Coronary artery (tissue), 2 donors: ENCODE data around the gene EXOC3L2.

ENCODE experiments used
- DNase-seq: peaks from one replicate; pipeline ENCODE4 v3.0.0-alpha.2; 2017; ENCODE audit warnings: low spot score
- H3K27ac ChIP-seq, 2 donors: fragments of 200-600 bp; sonication (generic); one replicate each; pipeline ENCODE4 v1.5.1; 2016 to 2019
- H3K4me3 ChIP-seq: fragments of 200-600 bp; sonication (generic); 2 replicates; pipeline ENCODE4 v1.5.1; 2016; ENCODE audit warnings: mild to moderate bottlenecking, moderate library complexity
- TF ChIP-seq, protein P1 (sequence below): fragments of 200-600 bp; sonication (generic); IDR thresholded peaks from one replicate; pipeline ENCODE4 v1.5.1; 2019; ENCODE audit warnings: antibody characterized with exemption

Gene EXOC3L2

DNA sequence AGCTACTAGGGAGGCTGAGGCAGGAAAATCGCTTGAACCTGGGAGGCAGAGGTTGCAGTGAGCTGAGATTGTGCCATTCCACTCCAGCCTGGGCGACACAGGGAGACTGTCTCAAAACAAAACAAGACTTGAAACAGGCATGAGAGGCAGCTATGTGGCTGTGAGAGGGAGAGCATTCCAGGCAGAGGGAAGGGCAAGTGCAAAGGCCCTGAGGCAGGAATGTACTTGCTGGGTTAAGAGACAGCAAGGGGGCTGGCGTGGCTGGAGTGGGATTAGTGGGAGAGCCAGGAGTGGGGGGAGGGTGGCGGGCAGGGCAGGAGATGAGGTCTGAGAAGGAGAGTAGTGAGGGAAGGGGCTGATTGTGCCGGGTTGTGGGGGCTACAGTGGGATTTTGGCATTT lies 21.3 kb downstream of the EXOC3L2 start:
- DNase-seq: no peak
- TF ChIP-seq, protein P1, sequence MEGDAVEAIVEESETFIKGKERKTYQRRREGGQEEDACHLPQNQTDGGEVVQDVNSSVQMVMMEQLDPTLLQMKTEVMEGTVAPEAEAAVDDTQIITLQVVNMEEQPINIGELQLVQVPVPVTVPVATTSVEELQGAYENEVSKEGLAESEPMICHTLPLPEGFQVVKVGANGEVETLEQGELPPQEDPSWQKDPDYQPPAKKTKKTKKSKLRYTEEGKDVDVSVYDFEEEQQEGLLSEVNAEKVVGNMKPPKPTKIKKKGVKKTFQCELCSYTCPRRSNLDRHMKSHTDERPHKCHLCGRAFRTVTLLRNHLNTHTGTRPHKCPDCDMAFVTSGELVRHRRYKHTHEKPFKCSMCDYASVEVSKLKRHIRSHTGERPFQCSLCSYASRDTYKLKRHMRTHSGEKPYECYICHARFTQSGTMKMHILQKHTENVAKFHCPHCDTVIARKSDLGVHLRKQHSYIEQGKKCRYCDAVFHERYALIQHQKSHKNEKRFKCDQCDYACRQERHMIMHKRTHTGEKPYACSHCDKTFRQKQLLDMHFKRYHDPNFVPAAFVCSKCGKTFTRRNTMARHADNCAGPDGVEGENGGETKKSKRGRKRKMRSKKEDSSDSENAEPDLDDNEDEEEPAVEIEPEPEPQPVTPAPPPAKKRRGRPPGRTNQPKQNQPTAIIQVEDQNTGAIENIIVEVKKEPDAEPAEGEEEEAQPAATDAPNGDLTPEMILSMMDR: no peak

DNA sequence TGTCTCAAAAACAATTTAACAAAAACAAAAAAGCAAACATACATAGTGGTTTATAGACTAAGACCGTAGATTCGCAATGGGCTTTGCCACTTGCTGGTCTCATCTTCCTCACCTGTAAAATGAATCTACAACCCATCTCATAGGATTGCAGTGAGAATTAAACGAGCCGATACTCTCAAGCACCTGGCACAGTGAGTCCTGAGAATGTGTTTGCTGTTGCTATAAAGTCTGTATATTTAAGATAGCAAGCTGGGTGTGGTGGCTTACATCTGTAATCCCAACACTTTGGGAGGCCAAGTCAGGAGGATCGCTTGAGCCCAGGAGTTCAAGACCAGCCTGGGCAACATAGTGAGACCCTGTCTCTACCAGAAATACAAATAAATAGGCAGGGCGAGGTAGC lies 22.5 kb downstream of the EXOC3L2 start:
- Histone ChIP-seq H3K4me3 (no peak overlapping the region), H3K27ac (no peak overlapping the region)
- DNase-seq: no peak
- TF ChIP-seq, protein P1: no peak

More for the DNA sequence above, 21.3 kb downstream of the EXOC3L2 start:
- no peak overlapping the region for H3K4me3 ChIP-seq
- H3K27ac ChIP-seq: no peak overlapping the region

DNA sequence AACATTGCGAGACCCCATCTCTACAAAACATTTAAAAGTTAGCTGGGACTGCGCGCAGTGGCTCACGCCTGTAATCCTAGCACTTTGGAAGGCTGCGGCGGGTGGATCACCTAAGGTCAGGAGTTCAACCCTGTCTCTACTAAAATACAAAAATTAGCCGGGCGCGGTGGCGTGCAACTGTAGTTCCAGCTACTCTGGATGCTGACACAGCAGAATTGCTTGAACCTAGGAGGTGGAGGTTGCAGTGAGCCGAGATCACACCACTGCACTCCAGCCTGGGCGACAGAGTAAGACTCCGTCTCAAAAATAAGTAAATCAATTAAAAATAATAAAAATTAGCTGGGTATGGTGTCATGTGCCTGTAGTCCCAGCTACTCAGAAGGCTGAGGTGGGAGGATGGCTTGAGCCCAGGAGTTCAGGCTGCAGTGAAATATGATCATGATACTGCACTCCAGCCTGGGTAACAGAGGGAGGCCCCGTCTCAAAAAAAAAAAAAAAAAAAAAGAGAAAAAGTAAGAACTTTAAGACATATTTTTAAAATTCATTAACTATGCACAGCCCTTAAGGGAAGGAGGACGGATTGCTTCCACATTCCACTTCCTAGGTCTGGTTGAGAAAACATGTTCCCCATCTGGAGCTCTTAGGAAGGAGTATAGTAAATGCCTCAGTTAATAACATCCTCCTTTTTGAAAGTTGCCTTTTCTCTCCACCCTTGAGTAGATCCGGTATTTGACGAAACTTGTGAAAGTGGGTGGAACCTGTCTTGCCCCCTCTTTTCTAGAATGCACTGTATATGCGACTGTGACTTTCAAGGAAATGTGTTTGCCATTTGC lies 26.1 kb downstream of the EXOC3L2 start:
- Histone ChIP-seq H3K27ac (no peak overlapping the region), H3K4me3 (no peak overlapping the region)
- no peak for DNase-seq
- TF ChIP-seq, protein P1: no peak

DNA sequence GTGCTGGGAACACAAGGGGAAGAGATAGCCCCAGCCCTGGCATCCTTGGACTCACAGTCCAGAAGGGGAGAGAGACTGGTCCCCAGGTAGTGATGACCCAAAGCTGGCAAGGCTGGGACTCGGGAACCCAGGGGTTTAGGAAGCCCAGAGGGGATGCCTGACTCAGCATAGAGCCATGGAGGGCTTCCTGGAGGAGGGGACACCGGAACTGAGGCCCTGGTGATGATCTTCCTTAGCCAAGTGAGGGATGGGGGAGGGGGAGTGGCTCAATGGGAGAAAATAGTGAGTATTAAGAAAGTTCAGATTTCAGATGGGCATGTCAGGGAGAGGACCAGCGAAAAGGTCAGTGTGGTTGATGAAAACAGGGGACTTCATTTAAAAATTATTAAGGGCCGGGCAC lies 26.8 kb downstream of the EXOC3L2 start:
- TF ChIP-seq, protein P1: no peak
- Histone ChIP-seq H3K4me3 (no peak overlapping the region), H3K27ac (no peak overlapping the region)
- no peak for DNase-seq

DNA sequence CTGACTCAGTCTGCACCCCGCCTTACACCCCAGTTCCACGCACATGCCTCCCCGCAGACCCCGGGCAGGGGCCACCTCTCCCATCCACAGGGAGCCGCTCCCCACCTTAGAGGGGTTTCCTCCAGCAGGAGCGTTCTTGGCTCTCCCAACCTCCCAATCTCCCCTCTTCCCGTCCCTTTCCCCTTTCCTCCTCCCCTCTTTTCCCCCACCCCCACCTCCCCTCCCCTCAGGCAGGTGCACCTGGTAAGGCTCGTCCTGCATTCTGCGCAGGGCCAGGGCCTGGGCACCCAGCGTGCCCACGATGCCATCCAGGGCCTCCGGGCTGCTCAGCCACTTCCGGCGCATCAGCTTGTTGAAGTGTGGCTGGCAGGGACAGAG lies 27.3 kb downstream of the EXOC3L2 start:
- Histone ChIP-seq H3K27ac (no peak overlapping the region), H3K4me3 (no peak overlapping the region)
- TF ChIP-seq, protein P1: no peak
- DNase-seq: no peak

DNA sequence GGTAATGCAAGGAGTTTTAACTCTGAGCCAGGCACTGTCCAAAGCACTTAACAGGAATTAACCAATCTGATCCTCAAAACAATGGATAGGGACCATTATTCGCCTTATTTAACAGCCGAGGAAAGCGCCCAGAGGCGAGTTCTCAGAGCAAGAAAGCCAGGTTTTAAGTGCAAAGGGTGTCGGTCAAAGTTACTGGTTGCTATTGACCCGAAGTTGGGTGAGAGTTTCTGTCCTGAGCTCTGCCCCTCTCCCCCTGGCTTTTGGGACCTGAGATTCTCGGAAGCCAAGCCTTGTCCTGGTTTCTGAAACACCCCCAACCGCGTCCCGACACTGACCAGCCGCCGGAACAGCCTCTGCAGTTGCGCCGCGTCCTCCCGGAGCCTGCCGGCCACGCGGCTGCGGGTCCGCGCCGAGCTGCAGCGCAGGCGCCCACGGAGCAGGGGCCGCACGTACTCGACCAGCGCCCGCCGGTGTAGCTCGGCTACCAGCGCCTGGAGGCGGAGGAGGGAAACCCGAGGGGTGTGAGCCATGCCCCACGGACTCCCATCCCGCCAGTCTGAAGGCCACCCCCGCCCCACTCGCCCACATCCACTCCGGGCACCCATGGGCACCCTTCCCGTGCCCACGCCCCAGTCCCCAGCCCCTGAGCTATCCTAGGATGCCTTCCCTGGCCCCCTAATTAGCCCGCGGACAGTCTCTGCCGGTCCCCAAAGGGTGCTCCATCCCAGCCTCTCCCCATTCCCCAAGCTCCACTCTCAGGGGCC lies 27.8 kb downstream of the EXOC3L2 start:
- H3K4me3 ChIP-seq: peak overlapping the region; percentile 30
- TF ChIP-seq, protein P1: no peak
- no peak for DNase-seq
- no peak overlapping the region for H3K27ac ChIP-seq

DNA sequence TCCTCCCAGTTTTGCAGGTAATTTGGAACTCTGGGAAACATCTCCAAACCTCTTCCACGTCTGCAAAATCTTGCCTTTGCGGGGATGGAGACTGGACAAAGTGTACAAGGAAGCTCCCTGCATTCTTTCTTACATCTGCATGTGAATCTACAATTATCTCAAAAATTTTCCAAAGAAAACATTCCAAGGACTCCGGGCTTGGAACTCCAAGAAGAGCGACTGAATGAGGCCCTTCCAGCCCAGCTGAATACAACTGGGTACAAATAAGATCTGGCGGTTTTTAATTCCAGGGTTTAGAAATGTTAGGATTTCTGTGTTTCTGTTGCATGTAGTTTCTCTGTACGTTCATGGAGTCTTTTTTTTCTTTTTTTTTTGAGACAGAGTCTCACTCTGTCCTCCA lies 28.5 kb downstream of the EXOC3L2 start:
- Histone ChIP-seq H3K27ac (no peak overlapping the region), H3K4me3 (no peak overlapping the region)
- TF ChIP-seq, protein P1: no peak
- DNase-seq: no peak
